Transverse colon (tissue), 4 donors: ENCODE data around the gene INHBA. TPM values are rescaled to one million over a fixed set of nuclear protein-coding genes. Genes with fewer than 3 reads are reported as not detected.

Source experiments
- DNase-seq: peaks from one replicate; pipeline ENCODE4 v3.0.0-alpha.2; 2019
- H3K27ac ChIP-seq, 4 donors: fragments of 200-600 bp; sonication (generic); 2 replicates each; pipeline ENCODE4 v1.5.1; 2016 to 2018; ENCODE audit warnings: inconsistent platforms in 4 of 4
- H3K27me3 ChIP-seq: fragments of 200-600 bp; sonication (generic); 2 replicates; pipeline ENCODE4 v1.5.1; 2017; ENCODE audit warnings: inconsistent platforms
- H3K36me3 ChIP-seq, 4 donors: fragments of 200-600 bp; sonication (generic); 2 replicates each; pipeline ENCODE4 v1.5.1; 2017 to 2019; ENCODE audit warnings: inconsistent platforms in 4 of 4
- H3K4me1 ChIP-seq, 4 donors: fragments of 200-600 bp; sonication (generic); 2 replicates each; pipeline ENCODE4 v1.5.1; 2017 to 2020; ENCODE audit warnings: inconsistent platforms in 4 of 4
- H3K4me3 ChIP-seq, 4 donors: fragments of 200-600 bp; sonication (generic); 1 replicate in 1 of 4; 2 replicates in 3 of 4; pipeline versions ENCODE4 v1.5.1 to v1.6.1; 2017 to 2019; ENCODE audit warnings: inconsistent platforms in 4 of 4
- H3K9me3 ChIP-seq, 2 donors: fragments of 200-600 bp; sonication (generic); 2 replicates each; pipeline ENCODE4 v1.5.1; 2017 to 2019; ENCODE audit warnings: inconsistent platforms in 2 of 2
- CTCF ChIP-seq, 5 experiments: fragments of 200-600 bp in 3 of 5; fragments of 450-650 bp in 2 of 5; sonication (generic) in 3 of 5; IDR thresholded peaks; 1 replicate in 2 of 5; 2 replicates in 3 of 5; pipeline ENCODE4 v1.5.1; 2016 to 2017; ENCODE audit warnings: antibody characterized with exemption in 5 of 5, inconsistent platforms in 3 of 5, mild to moderate bottlenecking in 2 of 5, moderate library complexity in 1 of 5
- EP300 ChIP-seq: sonication (generic); formaldehyde crosslinking; IDR thresholded peaks from one replicate; pipeline ENCODE4 v1.6.1; 2017; ENCODE audit warnings: antibody characterized with exemption, low read depth
- POLR2A ChIP-seq: fragments of 450-650 bp; IDR thresholded peaks from one replicate; pipeline ENCODE4 v1.6.1; 2016; ENCODE audit warnings: antibody characterized with exemption, mild to moderate bottlenecking, moderate library complexity
- POLR2AphosphoS5 ChIP-seq, 3 donors: sonication (generic); formaldehyde crosslinking; IDR thresholded peaks; one replicate each; pipeline ENCODE4 v1.6.1; 2016; ENCODE audit warnings: antibody characterized with exemption in 3 of 3
- WGBS, 2 donors: methylation state at CpG; one replicate each; pipeline ENCODE4 v1.1.5; 2018; ENCODE audit warnings: low coverage in 1 of 2; 5-methylcytosine and 5-hydroxymethylcytosine counted together
- in situ Hi-C, 4 donors: fragments of 200-750 bp; cut with MboI; loops; one replicate each; pipeline versions ENCODE4 v1.15.0 to v1.15.1; 2017; ENCODE audit warnings: low sequenced_read_pairs in 3 of 4, low pct_ligation_motif_present in 1 of 4, low pct_unique_long_range_greater_than_20kb in 1 of 4
- intact Hi-C: fragments of 100-400 bp; cut with DNase I; formaldehyde crosslinking; loops from one replicate; pipeline ENCODE4 v1.15.1; 2023; ENCODE audit warnings: low total_unique reads
- total RNA-seq, 4 donors: library from RNA; depleted of rRNA; stranded (reverse); fragments of >200 nt; gene quantifications; one replicate each; pipeline ENCODE4 v1.1.0, GENCODE V29; 2016

The INHBA gene
- total RNA-seq, 4 donors from 2014 or later: 0.14 to 1.1 (median 1.00) TPM; not detected in 1

GRCh38 chr7:41731493-41732435, 28.9 kb upstream of the INHBA start:
- peaks cover 0 to 12% (median 0%) of the 10 kb centered on the region in 4 donors for H3K4me1 ChIP-seq
- no peak for DNase-seq
- intact Hi-C loops: no loop called here
- in situ Hi-C loops: no loop called here
- peak in 3 of 5 experiments; percentile 14 to 23 (median 20) for TF ChIP-seq CTCF (IDR thresholded peaks at IDR 0.05)
- TF ChIP-seq POLR2AphosphoS5 (IDR thresholded peaks at IDR 0.05): no peak
- no peaks in the 10 kb centered on the region for H3K36me3 ChIP-seq
- H3K27me3 ChIP-seq: no peaks in the 10 kb centered on the region
- H3K9me3 ChIP-seq: no peaks in the 10 kb centered on the region
- H3K27ac ChIP-seq: no peak overlapping the region
- H3K4me3 ChIP-seq: no peak overlapping the region
- 63 to 66% methylated on average over 5 to 7 of the region's 7 CpGs for WGBS, 2 donors

GRCh38 chr7:41730668-41731067, 27.8 kb upstream of the INHBA start:
- intact Hi-C loops (no loop called here), in situ Hi-C loops (no loop called here)
- H3K27ac ChIP-seq: no peak overlapping the region
- no peaks in the 10 kb centered on the region for H3K36me3 ChIP-seq
- no peak overlapping the region for H3K4me3 ChIP-seq
- no peak for TF ChIP-seq POLR2AphosphoS5 (IDR thresholded peaks at IDR 0.05)
- peaks cover 0 to 12% (median 0%) of the 10 kb centered on the region in 4 donors for H3K4me1 ChIP-seq
- no peaks in the 10 kb centered on the region for H3K9me3 ChIP-seq
- WGBS, 2 donors: 16 to 29% methylated on average over 3 of the region's 3 CpGs
- no peaks in the 10 kb centered on the region for H3K27me3 ChIP-seq
- DNase-seq: no peak

GRCh38 chr7:41730161-41730560, 27.3 kb upstream of the INHBA start:
- Histone ChIP-seq H3K4me3 (no peak overlapping the region), H3K27ac (no peak overlapping the region), H3K36me3 (no peaks in the 10 kb centered on the region), H3K9me3 (no peaks in the 10 kb centered on the region), H3K4me1 (peaks cover 0 to 12% (median 0%) of the 10 kb centered on the region in 4 donors), H3K27me3 (no peaks in the 10 kb centered on the region)
- 97 to 100% methylated on average over 1 of the region's 1 CpG for WGBS, 2 donors
- DNase-seq: no peak
- intact Hi-C loops: no loop called here
- in situ Hi-C loops: no loop called here
- no peak for TF ChIP-seq EP300
- TF ChIP-seq CTCF (IDR thresholded peaks at IDR 0.05): no peak
- TF ChIP-seq POLR2AphosphoS5 (IDR thresholded peaks at IDR 0.05): no peak
- no peak for TF ChIP-seq POLR2A

- H3K4me3 ChIP-seq: no peak overlapping the region
- peaks cover 0 to 12% (median 0%) of the 10 kb centered on the region in 4 donors for H3K4me1 ChIP-seq
- H3K27me3 ChIP-seq: no peaks in the 10 kb centered on the region
- in situ Hi-C loops (no loop called here), intact Hi-C loops (no loop called here)
- WGBS, 2 donors: 95 to 100% methylated on average over 4 of the region's 4 CpGs
- TF ChIP-seq EP300 (no peak), POLR2A (no peak), POLR2AphosphoS5 (IDR thresholded peaks at IDR 0.05) (no peak), CTCF (IDR thresholded peaks at IDR 0.05) (no peak)
- no peak overlapping the region for H3K27ac ChIP-seq
- H3K9me3 ChIP-seq: no peaks in the 10 kb centered on the region
- H3K36me3 ChIP-seq: no peaks in the 10 kb centered on the region
- no peak for DNase-seq
These were observed 26.2 kb upstream of the INHBA start for GRCh38 chr7:41729059-41729458.
